IMR-90 (cell line): Measurements from ENCODE around the gene MRPL33. TPM values are rescaled to one million over a fixed set of nuclear protein-coding genes. Genes with fewer than 3 reads are reported as not detected.

Experiments used
- ATAC-seq: fragments of 200-7000 bp; cut with Tn5 transposase; 2 replicates; pipeline ENCODE4 v1.9.1; 2020; ENCODE audit warnings: low read depth, mild to moderate bottlenecking, moderate library complexity
- BruUV-seq: library from RNA; stranded (reverse); fragments of 400-500 nt; replicated peaks from 2 replicates; lab custom pipeline; 2021; lab: Mats Ljungman, UMichigan
- CTCF ChIA-PET: fragments of 300-600 bp; formaldehyde crosslinking; extraction: SDS; loops from one replicate; lab custom pipeline; 2021; ENCODE audit warnings: antibody characterized with exemption; lab: Yijun Ruan, JAX
- POLR2A ChIA-PET: fragments of 300-600 bp; sonication (Branson Sonifier 250); formaldehyde crosslinking; loops from one replicate; lab custom pipeline; 2022; ENCODE audit warnings: antibody characterized with exemption; ENCODE audit not compliant: unreplicated experiment; lab: Charles Lee
- DNase-seq: peaks from one replicate; pipeline ENCODE4 v3.0.0; 2013
- H2AFZ ChIP-seq: replicated peaks from 2 replicates; pipeline ENCODE3; 2013; ENCODE audit warnings: low read length, mild to moderate bottlenecking; ENCODE audit not compliant: poor library complexity
- H2AK5ac ChIP-seq: 2 replicates; pipeline ENCODE4 v1.6.1; 2013; ENCODE audit warnings: low read depth, low read length, inconsistent platforms
- H2AK9ac ChIP-seq: replicated peaks from 2 replicates; pipeline ENCODE3; 2013; ENCODE audit warnings: mild to moderate bottlenecking, low read depth, low read length, moderate library complexity; ENCODE audit not compliant: poor library complexity
- H2BK120ac ChIP-seq: 2 replicates; pipeline ENCODE4 v1.6.1; 2013; ENCODE audit warnings: low read depth, low read length, inconsistent platforms
- H2BK15ac ChIP-seq: 3 replicates; pipeline ENCODE4 v1.6.1; 2013; ENCODE audit warnings: low read depth, low read length, inconsistent platforms
- H2BK20ac ChIP-seq: 2 replicates; pipeline ENCODE4 v1.6.1; 2013; ENCODE audit warnings: low read depth, mild to moderate bottlenecking, inconsistent platforms, low read length, moderate library complexity
- H2BK5ac ChIP-seq: 2 replicates; pipeline ENCODE4 v1.6.1; 2013; ENCODE audit warnings: mild to moderate bottlenecking, low read depth, low read length, inconsistent platforms; ENCODE audit not compliant: poor library complexity, severe bottlenecking
- H3K14ac ChIP-seq: replicated peaks from 2 replicates; pipeline ENCODE4 v1.6.1; 2013; ENCODE audit warnings: low read depth, low read length, inconsistent platforms
- H3K18ac ChIP-seq: 2 replicates; pipeline ENCODE4 v1.6.1; 2013; ENCODE audit warnings: low read depth, low read length, control low read depth
- H3K23ac ChIP-seq: 2 replicates; pipeline ENCODE4 v1.6.1; 2013; ENCODE audit warnings: low read depth, low read length, inconsistent platforms
- H3K27ac ChIP-seq: 2 replicates; pipeline ENCODE4 v1.5.1; 2013; ENCODE audit warnings: mild to moderate bottlenecking, control low read depth, low read length; ENCODE audit not compliant: insufficient read depth
- H3K27me3 ChIP-seq: 2 replicates; pipeline ENCODE4 v1.6.1; 2013; ENCODE audit warnings: low read length; ENCODE audit not compliant: control insufficient read depth, insufficient read depth
- H3K36me3 ChIP-seq: 2 replicates; pipeline ENCODE4 v1.6.1; 2013; ENCODE audit warnings: low read length, mixed read lengths; ENCODE audit not compliant: control insufficient read depth, insufficient read depth
- H3K4ac ChIP-seq: 2 replicates; pipeline ENCODE4 v1.6.1; 2013; ENCODE audit warnings: low read depth, low read length, inconsistent platforms
- H3K4me1 ChIP-seq: 2 replicates; pipeline ENCODE4 v1.6.1; 2013; ENCODE audit warnings: low read length, mixed read lengths; ENCODE audit not compliant: control insufficient read depth, insufficient read depth
- H3K4me2 ChIP-seq: 2 replicates; pipeline ENCODE4 v1.6.1; 2013; ENCODE audit warnings: low read depth, mild to moderate bottlenecking, control low read depth, low read length, moderate library complexity
- H3K4me3 ChIP-seq: 2 replicates; pipeline ENCODE4 v1.5.1; 2013; ENCODE audit warnings: low read depth, mild to moderate bottlenecking, control low read depth, low read length, moderate library complexity; ENCODE audit not compliant: insufficient read depth
- H3K56ac ChIP-seq: 2 replicates; pipeline ENCODE4 v1.6.1; 2013; ENCODE audit warnings: low read length, inconsistent platforms; ENCODE audit not compliant: insufficient read depth; ENCODE audit errors: extremely low read depth
- H3K79me1 ChIP-seq, 2 experiments: 2 replicates each; pipeline ENCODE4 v1.6.1; 2013; ENCODE audit warnings: low read length in 2 of 2, inconsistent platforms in 1 of 2, low read depth in 1 of 2
- H3K9ac ChIP-seq: 2 replicates; pipeline ENCODE4 v1.6.1; 2013; ENCODE audit warnings: low read depth, low read length, control low read depth
- H3K9me1 ChIP-seq: 2 replicates; pipeline ENCODE4 v1.6.1; 2013; ENCODE audit warnings: low read length, inconsistent platforms; ENCODE audit not compliant: insufficient read depth
- H3K9me3 ChIP-seq: 2 replicates; pipeline ENCODE4 v1.6.1; 2013; ENCODE audit warnings: low read length; ENCODE audit not compliant: control insufficient read depth, insufficient read depth
- H4K20me1 ChIP-seq: 2 replicates; pipeline ENCODE4 v1.6.1; 2013; ENCODE audit warnings: low read length, inconsistent platforms; ENCODE audit not compliant: insufficient read depth
- H4K5ac ChIP-seq: 2 replicates; pipeline ENCODE4 v1.6.1; 2013; ENCODE audit warnings: mild to moderate bottlenecking, low read depth, low read length, control low read depth
- H4K8ac ChIP-seq, 2 experiments: 2 replicates each; pipeline ENCODE4 v1.6.1; 2013; ENCODE audit warnings: low read depth in 2 of 2, low read length in 2 of 2, control low read depth in 1 of 2, inconsistent platforms in 1 of 2
- H4K91ac ChIP-seq: 2 replicates; pipeline ENCODE4 v1.6.1; 2013; ENCODE audit warnings: low read depth, low read length, inconsistent platforms; ENCODE audit not compliant: insufficient read depth
- CEBPB ChIP-seq: IDR thresholded peaks from 2 replicates; pipeline ENCODE4 v1.6.1; 2012; ENCODE audit warnings: low read depth, low read length, improper control_type of control experiment
- FOS ChIP-seq: fragments of 150-350 bp; IDR thresholded peaks from 2 replicates; pipeline ENCODE4 v1.6.1; 2016; ENCODE audit warnings: low read depth, low read length
- MAFK ChIP-seq: IDR thresholded peaks from 2 replicates; pipeline ENCODE4 v1.6.1; 2012; ENCODE audit warnings: low read depth, low read length, improper control_type of control experiment
- MXI1 ChIP-seq: IDR thresholded peaks from 2 replicates; pipeline ENCODE4 v1.6.1; 2012; ENCODE audit warnings: low read depth, mild to moderate bottlenecking, low read length, moderate library complexity, borderline replicate concordance
- NFE2L2 ChIP-seq: fragments of 150-350 bp; IDR thresholded peaks from 2 replicates; pipeline ENCODE4 v1.6.1; 2016; ENCODE audit warnings: low read depth, mild to moderate bottlenecking, low read length
- POLR2A ChIP-seq: IDR thresholded peaks from 2 replicates; pipeline ENCODE4 v1.6.1; 2012; ENCODE audit warnings: mild to moderate bottlenecking, low read depth, low read length
- RAD21 ChIP-seq: IDR thresholded peaks from 2 replicates; pipeline ENCODE4 v1.6.1; 2012; ENCODE audit warnings: low read length, improper control_type of control experiment
- RCOR1 ChIP-seq: IDR thresholded peaks from 2 replicates; pipeline ENCODE4 v1.6.1; 2012; ENCODE audit warnings: mild to moderate bottlenecking, low read length, improper control_type of control experiment; ENCODE audit not compliant: insufficient replicate concordance
- SMC3 ChIP-seq: fragments of 150-350 bp; IDR thresholded peaks from 2 replicates; pipeline ENCODE4 v1.6.1; 2016; ENCODE audit warnings: low read depth, mild to moderate bottlenecking, antibody characterized with exemption, low read length, moderate library complexity
- WGBS, 2 experiments: methylation state at CpG; one replicate each; pipeline versions ENCODE4 v1.1.5 to v1.1.7; 2013; ENCODE audit warnings: missing lambda C conversion rate in 2 of 2; ENCODE audit not compliant: insufficient read length in 1 of 2; ENCODE audit errors: extremely low coverage in 2 of 2; 5-methylcytosine and 5-hydroxymethylcytosine counted together
- dilution Hi-C: fragments of 300-500 bp; cut with HindIII; formaldehyde crosslinking; loops from one replicate; pipeline ENCODE4 v1.14.3; 2018; ENCODE audit warnings: low sequenced_read_pairs; ENCODE audit not compliant: unreplicated experiment
- in situ Hi-C: fragments of 300-500 bp; cut with MboI; formaldehyde crosslinking; loops from 3 replicates; pipeline ENCODE4 v1.14.3; 2019; ENCODE audit warnings: low sequenced_read_pairs, inconsistent platforms, mixed read lengths
- intact Hi-C: fragments of 100-400 bp; cut with micrococcal nuclease; formaldehyde crosslinking; loops from 2 replicates; pipeline ENCODE4 v1.10.0; 2022
- polyA plus RNA-seq, 3 experiments: library from polyadenylated mRNA; depleted of rRNA; stranded (reverse); fragments of >200 nt; gene quantifications; 2 replicates each; pipeline ENCODE4 v1.2.3, GENCODE V29; 2012; ENCODE audit warnings: low replicate concordance in 1 of 3
- total RNA-seq: library from RNA; depleted of rRNA; stranded (reverse); fragments of >200 nt; gene quantifications from 2 replicates; pipeline ENCODE4 v1.2.3, GENCODE V29; 2012
- TF ChIP-seq, protein P1 (sequence below): fragments of 150-350 bp; IDR thresholded peaks from 2 replicates; pipeline ENCODE4 v1.6.1; 2017; ENCODE audit warnings: mild to moderate bottlenecking, antibody characterized with exemption, low read length, low read depth
- TF ChIP-seq, protein P2 (sequence below): fragments of 150-350 bp; IDR thresholded peaks from 2 replicates; pipeline ENCODE4 v1.6.1; 2016; ENCODE audit warnings: low read depth, mild to moderate bottlenecking, low read length, moderate library complexity, borderline replicate concordance
- TF ChIP-seq, protein P3 (sequence below): conservative IDR thresholded peaks from 2 replicates; pipeline ENCODE4 v1.5.1; 2012; ENCODE audit warnings: mild to moderate bottlenecking, low read depth, low read length, improper control_type of control experiment

The MRPL33 gene
- total and polyA plus RNA-seq, 2 of the 4 experiments (the other 2 are of a cell fraction), result 13.3 to 101 TPM

DNA sequence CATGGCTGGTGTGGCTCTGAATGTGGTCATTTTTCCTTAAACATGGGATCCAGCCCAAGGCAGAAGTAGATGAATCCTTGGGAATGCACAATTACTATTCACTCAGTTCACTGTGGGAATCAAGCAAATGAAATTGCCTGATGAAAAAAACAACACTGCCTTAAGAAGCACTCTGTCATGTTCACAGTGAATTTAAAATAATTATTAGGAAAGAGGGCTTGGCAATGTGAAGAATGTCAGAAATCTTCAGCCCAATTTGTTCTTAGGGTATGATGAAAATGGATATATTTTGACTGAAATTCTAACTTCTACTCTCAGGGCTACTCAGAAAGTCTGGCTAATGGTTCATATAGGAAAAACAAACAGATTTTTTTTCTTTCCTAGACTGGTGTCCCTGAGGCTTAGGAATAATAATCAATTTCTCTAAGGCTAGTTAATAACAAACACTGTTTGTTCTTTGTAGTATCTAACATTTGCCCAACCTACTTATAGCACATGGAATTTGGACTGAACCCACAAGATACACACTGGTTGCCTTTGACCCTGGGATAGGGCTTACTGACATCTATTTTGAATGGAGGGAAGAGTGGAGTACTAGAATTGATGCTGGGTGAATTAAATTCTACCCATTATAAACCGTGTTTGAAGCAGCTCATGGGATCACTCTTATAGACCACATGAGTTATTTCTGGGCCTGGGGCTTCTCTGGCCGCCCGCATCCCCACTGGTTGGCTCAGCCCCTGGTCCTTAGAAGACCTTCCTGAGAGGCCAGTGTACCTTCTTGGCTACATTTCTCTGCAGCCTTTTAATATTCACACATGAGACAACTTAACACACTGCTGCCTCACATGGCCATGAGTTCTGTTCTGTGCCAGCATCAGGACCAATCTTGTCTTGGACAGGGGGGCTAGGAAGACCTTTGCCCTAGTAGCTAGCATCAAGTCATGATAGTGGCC is 8.3 kb upstream of the MRPL33 start (continued):
- TF ChIP-seq, protein P1, sequence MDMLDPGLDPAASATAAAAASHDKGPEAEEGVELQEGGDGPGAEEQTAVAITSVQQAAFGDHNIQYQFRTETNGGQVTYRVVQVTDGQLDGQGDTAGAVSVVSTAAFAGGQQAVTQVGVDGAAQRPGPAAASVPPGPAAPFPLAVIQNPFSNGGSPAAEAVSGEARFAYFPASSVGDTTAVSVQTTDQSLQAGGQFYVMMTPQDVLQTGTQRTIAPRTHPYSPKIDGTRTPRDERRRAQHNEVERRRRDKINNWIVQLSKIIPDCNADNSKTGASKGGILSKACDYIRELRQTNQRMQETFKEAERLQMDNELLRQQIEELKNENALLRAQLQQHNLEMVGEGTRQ, result no peak

DNA sequence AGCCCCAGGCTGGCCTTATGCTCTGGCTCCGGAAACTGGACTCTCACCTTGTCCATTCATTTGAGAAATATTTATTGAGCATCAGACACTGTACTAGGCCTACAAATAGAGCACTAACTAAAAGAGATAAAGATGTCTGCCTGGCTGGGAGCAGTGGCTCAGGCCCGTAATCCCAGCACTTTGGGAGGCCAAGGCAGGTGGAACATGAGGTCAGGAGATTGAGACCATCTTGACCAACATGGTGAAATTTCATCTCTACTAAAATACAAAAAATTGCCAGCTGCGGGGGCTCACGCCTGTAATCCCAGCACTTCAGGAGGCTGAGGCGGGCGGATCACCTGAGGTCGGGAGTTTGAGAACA is 7.6 kb upstream of the MRPL33 start:
- no peak overlapping the region; a peak in 1 of 4 replicates for H4K8ac ChIP-seq
- no peak overlapping the region for H3K14ac ChIP-seq
- H4K5ac ChIP-seq, result no peak overlapping the region
- DNase-seq, result no peak
- H3K9me3 ChIP-seq, result no peaks in the 10 kb centered on the region
- H3K4me3 ChIP-seq, result no peak overlapping the region
- ATAC-seq, result no peak
- H3K4me2 ChIP-seq, result no peak overlapping the region
- H3K27ac ChIP-seq, result no peak overlapping the region
- no peaks in the 10 kb centered on the region for H3K79me1 ChIP-seq
- H3K9me1 ChIP-seq, result peaks cover 6% of the 10 kb centered on the region
- H2BK5ac ChIP-seq, result no peak overlapping the region
- H3K9ac ChIP-seq, result no peak overlapping the region
- no peak overlapping the region for H2AK9ac ChIP-seq
- BruUV-seq, result no TSS peak
- no peak overlapping the region for H4K91ac ChIP-seq
- dilution Hi-C loops (no loop called here), in situ Hi-C loops (no loop called here), intact Hi-C loops (loop anchor here (5.0 kb wide), 1 partner anchor 123 kb away; no protein-coding TSS in a partner anchor)
- H4K20me1 ChIP-seq, result no peaks in the 10 kb centered on the region
- no peak overlapping the region for H3K23ac ChIP-seq
- peak overlapping the region; percentile 69; the same call in 1 of the 2 replicates for H3K4ac ChIP-seq
- no peak overlapping the region for H3K56ac ChIP-seq
- no peak overlapping the region; the same call in 1 of the 2 replicates for H2BK20ac ChIP-seq
- H3K36me3 ChIP-seq, result no peaks in the 10 kb centered on the region
- H2AFZ ChIP-seq, result peak overlapping the region; percentile 56
- peak overlapping the region; percentile 72; the same call in 1 of the 2 replicates for H2BK120ac ChIP-seq
- peaks cover 19% of the 10 kb centered on the region for H3K4me1 ChIP-seq
- ChIA-PET POLR2A (no interaction called here), CTCF (no interaction called here)
- no CpG with 5 or more reads among the region's 7 CpGs for WGBS, 2 experiments
- H3K27me3 ChIP-seq, result no peaks in the 10 kb centered on the region
- H2AK5ac ChIP-seq, result no peak overlapping the region
- no peak overlapping the region for H3K18ac ChIP-seq
- 0 out of 3 replicates have a peak overlapping the region, but pooled peaks have one; percentile 23 for H2BK15ac ChIP-seq
- TF ChIP-seq POLR2A (no peak), RAD21 (no peak), MXI1 (no peak), SMC3 (no peak), NFE2L2 (no peak), CEBPB (no peak), RCOR1 (no peak), MAFK (no peak), FOS (no peak)
- TF ChIP-seq, protein P2, sequence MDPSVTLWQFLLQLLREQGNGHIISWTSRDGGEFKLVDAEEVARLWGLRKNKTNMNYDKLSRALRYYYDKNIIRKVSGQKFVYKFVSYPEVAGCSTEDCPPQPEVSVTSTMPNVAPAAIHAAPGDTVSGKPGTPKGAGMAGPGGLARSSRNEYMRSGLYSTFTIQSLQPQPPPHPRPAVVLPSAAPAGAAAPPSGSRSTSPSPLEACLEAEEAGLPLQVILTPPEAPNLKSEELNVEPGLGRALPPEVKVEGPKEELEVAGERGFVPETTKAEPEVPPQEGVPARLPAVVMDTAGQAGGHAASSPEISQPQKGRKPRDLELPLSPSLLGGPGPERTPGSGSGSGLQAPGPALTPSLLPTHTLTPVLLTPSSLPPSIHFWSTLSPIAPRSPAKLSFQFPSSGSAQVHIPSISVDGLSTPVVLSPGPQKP, result no peak
- TF ChIP-seq, protein P3, sequence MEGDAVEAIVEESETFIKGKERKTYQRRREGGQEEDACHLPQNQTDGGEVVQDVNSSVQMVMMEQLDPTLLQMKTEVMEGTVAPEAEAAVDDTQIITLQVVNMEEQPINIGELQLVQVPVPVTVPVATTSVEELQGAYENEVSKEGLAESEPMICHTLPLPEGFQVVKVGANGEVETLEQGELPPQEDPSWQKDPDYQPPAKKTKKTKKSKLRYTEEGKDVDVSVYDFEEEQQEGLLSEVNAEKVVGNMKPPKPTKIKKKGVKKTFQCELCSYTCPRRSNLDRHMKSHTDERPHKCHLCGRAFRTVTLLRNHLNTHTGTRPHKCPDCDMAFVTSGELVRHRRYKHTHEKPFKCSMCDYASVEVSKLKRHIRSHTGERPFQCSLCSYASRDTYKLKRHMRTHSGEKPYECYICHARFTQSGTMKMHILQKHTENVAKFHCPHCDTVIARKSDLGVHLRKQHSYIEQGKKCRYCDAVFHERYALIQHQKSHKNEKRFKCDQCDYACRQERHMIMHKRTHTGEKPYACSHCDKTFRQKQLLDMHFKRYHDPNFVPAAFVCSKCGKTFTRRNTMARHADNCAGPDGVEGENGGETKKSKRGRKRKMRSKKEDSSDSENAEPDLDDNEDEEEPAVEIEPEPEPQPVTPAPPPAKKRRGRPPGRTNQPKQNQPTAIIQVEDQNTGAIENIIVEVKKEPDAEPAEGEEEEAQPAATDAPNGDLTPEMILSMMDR, result no peak
